K562 (cell line): ENCODE data around the gene SNX17. TPM values are rescaled to one million over a fixed set of nuclear protein-coding genes. Genes with fewer than 3 reads are reported as not detected.

ENCODE experiments used
- ARHGAP35 ChIP-seq: fragments of 450-650 bp; IDR thresholded peaks from 2 replicates; pipeline ENCODE4 v1.6.1; 2018; ENCODE audit not compliant: partially characterized antibody
- CREB3L1 ChIP-seq: fragments of 450-650 bp; IDR thresholded peaks from 2 replicates; pipeline ENCODE4 v1.6.1; 2014; ENCODE audit warnings: low read depth, mild to moderate bottlenecking, moderate library complexity, borderline replicate concordance
- MBD2 ChIP-seq: sonication (generic); IDR thresholded peaks from 2 replicates; pipeline ENCODE4 v1.6.1; 2016; ENCODE audit warnings: low read depth, borderline replicate concordance
- MTA1 ChIP-seq: fragments of 450-650 bp; IDR thresholded peaks from 2 replicates; pipeline ENCODE4 v1.6.1; 2017; ENCODE audit warnings: borderline replicate concordance
- PHF8 ChIP-seq: fragments of 200-600 bp; sonication (generic); IDR thresholded peaks from 2 replicates; pipeline ENCODE4 v1.6.1; 2012; ENCODE audit warnings: mixed run types, mild to moderate bottlenecking, inconsistent platforms, low read length, moderate library complexity, borderline replicate concordance
- RBBP5 ChIP-seq: fragments of 200-600 bp; sonication (generic); IDR thresholded peaks from 2 replicates; pipeline ENCODE4 v1.6.1; 2012; ENCODE audit warnings: borderline replicate concordance, mild to moderate bottlenecking, low read length, control low read depth, inconsistent platforms; ENCODE audit not compliant: insufficient read depth, poor library complexity, severe bottlenecking
- RFX7 ChIP-seq: fragments of 250-450 bp; sonication (Bioruptor Pico); IDR thresholded peaks from 2 replicates; pipeline ENCODE4 v1.5.1; 2021; ENCODE audit warnings: mild to moderate bottlenecking
- SOX6 ChIP-seq: fragments of 450-650 bp; IDR thresholded peaks from 2 replicates; pipeline ENCODE4 v1.6.1; 2014; ENCODE audit warnings: mild to moderate bottlenecking
- SPI1 ChIP-seq: IDR thresholded peaks from 2 replicates; pipeline ENCODE4 v1.6.1; 2011; ENCODE audit warnings: low read depth, low read length, control low read depth, borderline replicate concordance
- SREBF2 ChIP-seq: sonication (generic); formaldehyde crosslinking; IDR thresholded peaks from 2 replicates; pipeline ENCODE4 v1.4.0; 2020; ENCODE audit warnings: mild to moderate bottlenecking, missing genetic modification reagents
- SRF ChIP-seq, 2 experiments: fragments of 250-450, 450-650 bp in 1 of 2; sonication (Bioruptor Pico) in 1 of 2; sonication (generic) in 1 of 2; formaldehyde crosslinking; IDR thresholded peaks; 2 replicates each; pipeline versions ENCODE4 v1.5.0 to v1.5.1; 2020 to 2022; ENCODE audit warnings: mild to moderate bottlenecking in 1 of 2, missing genetic modification reagents in 1 of 2
- THAP12 ChIP-seq: fragments of 250-450 bp; sonication (Bioruptor Pico); IDR thresholded peaks from 2 replicates; pipeline ENCODE4 v1.9.0; 2021; ENCODE audit warnings: mild to moderate bottlenecking, inconsistent platforms
- ZNF592 ChIP-seq: fragments of 450-650 bp; IDR thresholded peaks from 2 replicates; pipeline ENCODE4 v1.6.1; 2017; ENCODE audit warnings: antibody characterized with exemption, mild to moderate bottlenecking
- ZNF766 ChIP-seq: fragments of 200-800 bp; sonication (Bioruptor generic); conservative IDR thresholded peaks from 2 replicates; pipeline ENCODE4 v1.6.1; 2016; ENCODE audit warnings: missing genetic modification characterization, missing compliant biosample characterization
- polyA plus RNA-seq, 8 experiments: library from polyadenylated mRNA; depleted of rRNA in 4 of 8; stranded (reverse) in 5 of 8; unstranded in 3 of 8; fragments of >200 nt; fragmentation: Nextera tagmentation in 2 of 8; fragmentation: Illumina TruSeq in 1 of 8; extraction: Ambion mirVana in 2 of 8; extraction: Trizol in 1 of 8; gene quantifications; 2 replicates each; pipeline versions ENCODE4 v1.2.1 to v1.2.3, GENCODE V29; 2011 to 2014; ENCODE audit warnings: inconsistent platforms in 1 of 8, missing spikeins in 1 of 8
- total RNA-seq, 7 experiments: library from RNA; depleted of rRNA in 6 of 7; stranded (reverse); fragments of >200 nt in 6 of 7; fragmentation: Illumina TruSeq in 2 of 7; extraction: Trizol in 2 of 7; gene quantifications; 2 replicates each; pipeline versions ENCODE4 v1.2.1 to v1.2.3, GENCODE V29; 2011 to 2021; ENCODE audit warnings: low replicate concordance in 1 of 7

SNX17 gene
- total and polyA plus RNA-seq, 9 of the 15 experiments (the other 6 are each of a cell fraction or from before 2014, with no cell fraction given): 3.0 to 75.7 (median 54.6) TPM

GRCh38 chr2:27322766-27323595 is 47.4 kb upstream of the SNX17 start, which contains the start of gene MPV17 (continued):
- TF ChIP-seq ZNF592: 0 out of 2 replicates have a peak, but pooled peaks have one; percentile 17
- peak; percentile 30 to 48; a peak in 1 of 4 replicates for TF ChIP-seq SRF (CRISPR knock-in tag; IDR thresholded peaks at IDR 0.05)
- peak; percentile 69; the same call in 1 of the 2 replicates for TF ChIP-seq MBD2
- no peak for TF ChIP-seq MTA1
- TF ChIP-seq RBBP5: peak; percentile 57
- peak; percentile 62; the same call in 1 of the 2 replicates for TF ChIP-seq SPI1
- no peak for TF ChIP-seq ARHGAP35
- TF ChIP-seq RFX7: no peak
- peak; percentile 93; the same call in 1 of the 2 replicates for TF ChIP-seq PHF8
- TF ChIP-seq THAP12: peak; percentile 68; the same call in 1 of the 2 replicates
- TF ChIP-seq SREBF2 (CRISPR knock-in tag): no peak
- TF ChIP-seq CREB3L1: peak; percentile 63; the same call in 1 of the 2 replicates
- 0 out of 2 replicates have a peak, but pooled peaks have one; percentile 45 for TF ChIP-seq ZNF766 (CRISPR knock-in tag)
- peak; percentile 23; the same call in 1 of the 2 replicates for TF ChIP-seq SOX6
